NB4 (cell line): ENCODE measurements around the gene OR6B1.

Experiments
- DNase-seq: peaks from one replicate; pipeline ENCODE4 v3.0.0; 2010; ENCODE audit warnings: low read depth
- H3K4me3 ChIP-seq: one replicate; pipeline ENCODE4 v1.5.1; 2011; ENCODE audit warnings: mild to moderate bottlenecking, low read depth, low read length, moderate library complexity
- CTCF ChIP-seq: IDR thresholded peaks from one replicate; pipeline ENCODE4 v1.5.1; 2012; ENCODE audit warnings: low read depth, low read length
- MAX ChIP-seq: IDR thresholded peaks from 2 replicates; pipeline ENCODE4 v1.6.1; 2011; ENCODE audit warnings: low read depth, low read length
- MYC ChIP-seq: IDR thresholded peaks from 2 replicates; pipeline ENCODE4 v1.6.1; 2011; ENCODE audit warnings: low read depth, low read length
- POLR2A ChIP-seq: IDR thresholded peaks from 2 replicates; pipeline ENCODE4 v1.6.1; 2011; ENCODE audit warnings: mild to moderate bottlenecking; ENCODE audit not compliant: insufficient read length; ENCODE audit errors: extremely low read depth

OR6B1 gene

GRCh38 chr7:144027070-144027469, 26.9 kb downstream of the OR6B1 start:
- H3K4me3 ChIP-seq, result no peak overlapping the region
- TF ChIP-seq CTCF, result no peak
- TF ChIP-seq POLR2A, result no peak
- TF ChIP-seq MYC, result no peak
- TF ChIP-seq MAX, result no peak
- peak; percentile 14 for DNase-seq

GRCh38 chr7:144027974-144028373, 27.9 kb downstream of the OR6B1 start:
- no peak overlapping the region for H3K4me3 ChIP-seq
- DNase-seq, result no peak
- no peak for TF ChIP-seq CTCF

GRCh38 chr7:144028547-144028946, 28.4 kb downstream of the OR6B1 start:
- TF ChIP-seq POLR2A (no peak), MYC (no peak), CTCF (no peak), MAX (no peak)
- DNase-seq, result no peak
- no peak overlapping the region for H3K4me3 ChIP-seq

GRCh38 chr7:144032516-144032915, 32.4 kb downstream of the OR6B1 start:
- H3K4me3 ChIP-seq, result no peak overlapping the region
- no peak for TF ChIP-seq MAX
- no peak for TF ChIP-seq CTCF
- TF ChIP-seq MYC, result no peak
- DNase-seq, result no peak

DNA sequence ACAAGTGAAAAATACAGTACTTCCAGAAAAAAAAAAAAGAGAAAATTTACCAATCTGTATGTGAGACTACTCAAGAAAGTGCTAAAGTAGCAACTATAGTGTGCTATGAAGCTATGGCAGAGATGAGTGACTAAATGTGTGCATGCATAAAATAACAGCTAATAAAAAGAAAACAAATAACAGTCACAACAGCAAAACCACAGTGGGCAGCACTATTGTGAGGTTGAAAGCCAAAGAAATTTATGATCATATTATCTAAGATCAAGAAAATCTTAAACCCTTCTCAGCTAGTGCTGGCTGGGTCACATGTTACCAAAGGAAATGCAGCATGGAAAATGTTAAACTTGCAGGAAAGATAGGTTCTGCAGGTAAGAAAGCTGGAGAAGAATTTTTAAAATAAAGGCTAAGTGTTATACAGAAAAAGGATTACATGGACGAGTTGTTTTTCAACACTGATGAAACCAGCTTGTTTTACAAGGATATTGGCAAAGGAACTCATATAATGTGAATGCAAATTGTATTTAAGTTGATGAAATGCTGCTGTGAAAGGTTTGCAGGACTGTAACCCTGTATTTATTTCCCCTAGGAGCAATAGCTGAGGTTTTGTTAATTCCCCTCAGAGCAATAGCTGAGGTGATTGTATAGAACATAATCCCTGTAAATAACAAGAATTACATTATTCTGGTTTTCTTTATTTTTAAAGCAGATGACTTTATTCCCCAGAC, 33.0 kb downstream of the OR6B1 start:
- no peak overlapping the region for H3K4me3 ChIP-seq
- TF ChIP-seq CTCF, result no peak
- no peak for TF ChIP-seq MAX
- no peak for TF ChIP-seq POLR2A
- no peak for TF ChIP-seq MYC
- DNase-seq, result no peak

DNA sequence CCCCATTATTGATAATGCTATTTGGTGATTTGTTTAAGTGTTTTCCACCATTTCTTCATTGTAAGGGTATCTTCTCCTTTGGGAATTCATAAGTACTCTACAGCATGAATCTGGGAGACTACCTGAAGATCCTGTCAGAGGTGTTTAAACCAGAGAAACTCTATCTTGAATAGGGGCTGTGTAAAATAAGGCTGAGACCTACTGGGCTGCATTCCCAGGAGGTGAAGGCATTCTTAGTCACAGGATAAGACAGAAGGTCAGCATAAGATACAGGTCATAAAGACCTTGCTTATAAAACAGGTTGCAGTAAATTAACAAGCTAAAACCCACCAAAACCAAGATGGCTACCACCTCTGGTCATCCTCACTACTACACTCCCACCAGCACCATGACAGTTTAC, 35.3 kb downstream of the OR6B1 start:
- no peak for DNase-seq
- TF ChIP-seq CTCF (no peak), MYC (no peak), POLR2A (no peak), MAX (no peak)
- H3K4me3 ChIP-seq, result no peak overlapping the region
